RWPE1 (cell line): ENCODE measurements around the gene PHOX2B.

Source experiments
- CTCF ChIA-PET: fragments of 350-600 bp; sonication (Branson Sonifier 250); formaldehyde crosslinking; extraction: SDS; loops from one replicate; lab custom pipeline; 2021; lab: Yijun Ruan, JAX
- POLR2A ChIA-PET: fragments of 400-600 bp; formaldehyde crosslinking; extraction: SDS; loops from one replicate; lab custom pipeline; 2020; ENCODE audit warnings: antibody characterized with exemption; ENCODE audit not compliant: low non-redundant PET; lab: Yijun Ruan, JAX
- DNase-seq: peaks from one replicate; pipeline ENCODE4 v3.0.0; 2012; ENCODE audit warnings: low spot score
- H3K27ac ChIP-seq: fragments of 450-650 bp; 2 replicates; pipeline ENCODE4 v1.5.1; 2017
- TF ChIP-seq, protein P1 (sequence below): fragments of 450-650 bp; conservative IDR thresholded peaks from 2 replicates; pipeline ENCODE4 v1.5.1; 2017; ENCODE audit warnings: low read depth, mild to moderate bottlenecking

Gene PHOX2B

DNA sequence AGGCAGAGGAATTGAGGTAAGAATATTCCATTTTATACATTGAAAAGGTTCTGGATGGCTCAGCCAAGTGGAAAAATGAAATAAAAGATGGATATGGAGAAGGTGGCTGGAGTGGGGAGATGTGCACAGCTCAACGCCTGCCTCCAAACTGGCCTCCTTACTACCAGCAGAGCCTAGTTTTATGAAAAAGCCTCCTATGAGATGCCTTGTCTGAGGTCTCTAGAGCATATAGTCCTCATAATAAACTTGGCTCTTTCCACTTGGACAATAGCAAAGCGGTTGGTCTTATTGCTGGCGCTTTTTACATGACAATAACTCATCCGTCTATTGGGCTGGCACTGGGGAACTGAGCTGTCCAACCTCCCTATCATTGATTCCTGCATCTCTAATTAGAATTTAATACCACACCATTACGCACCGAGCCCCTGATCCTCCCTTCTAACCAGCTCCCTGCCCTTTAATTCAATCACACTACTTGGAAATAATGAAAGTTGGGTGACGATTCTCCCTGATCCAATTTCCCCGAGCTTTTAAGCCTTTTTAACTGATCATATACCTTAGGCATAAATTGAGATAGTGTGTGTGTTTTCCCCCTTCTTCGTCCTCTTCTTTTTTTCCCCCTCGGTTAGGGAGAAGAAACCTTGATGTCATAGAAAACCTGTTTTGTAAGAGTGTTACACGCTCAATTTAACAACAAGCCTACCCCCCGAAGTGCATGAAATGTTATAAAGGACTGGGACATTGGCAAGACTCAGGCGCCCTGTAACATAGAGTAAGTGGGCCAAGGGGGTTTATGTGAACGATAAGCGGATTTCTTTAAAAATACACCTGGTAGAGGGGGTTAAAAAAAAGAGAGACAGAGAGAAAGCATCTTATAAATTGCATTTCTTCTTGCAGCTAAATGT is at the start of gene PHOX2B:
Gene PHOX2B, minus strand, starts transcription at position 155 of the 905 bp plus-strand sequence. Its CDS starts 115 bp downstream, at position 40.
- DNase-seq: no peak
- CTCF ChIA-PET: interaction anchor here (0.8 kb wide), 1 partner anchor 407 kb away, joined by 5 read pairs; no protein-coding TSS in a partner anchor
- TF ChIP-seq, protein P1, sequence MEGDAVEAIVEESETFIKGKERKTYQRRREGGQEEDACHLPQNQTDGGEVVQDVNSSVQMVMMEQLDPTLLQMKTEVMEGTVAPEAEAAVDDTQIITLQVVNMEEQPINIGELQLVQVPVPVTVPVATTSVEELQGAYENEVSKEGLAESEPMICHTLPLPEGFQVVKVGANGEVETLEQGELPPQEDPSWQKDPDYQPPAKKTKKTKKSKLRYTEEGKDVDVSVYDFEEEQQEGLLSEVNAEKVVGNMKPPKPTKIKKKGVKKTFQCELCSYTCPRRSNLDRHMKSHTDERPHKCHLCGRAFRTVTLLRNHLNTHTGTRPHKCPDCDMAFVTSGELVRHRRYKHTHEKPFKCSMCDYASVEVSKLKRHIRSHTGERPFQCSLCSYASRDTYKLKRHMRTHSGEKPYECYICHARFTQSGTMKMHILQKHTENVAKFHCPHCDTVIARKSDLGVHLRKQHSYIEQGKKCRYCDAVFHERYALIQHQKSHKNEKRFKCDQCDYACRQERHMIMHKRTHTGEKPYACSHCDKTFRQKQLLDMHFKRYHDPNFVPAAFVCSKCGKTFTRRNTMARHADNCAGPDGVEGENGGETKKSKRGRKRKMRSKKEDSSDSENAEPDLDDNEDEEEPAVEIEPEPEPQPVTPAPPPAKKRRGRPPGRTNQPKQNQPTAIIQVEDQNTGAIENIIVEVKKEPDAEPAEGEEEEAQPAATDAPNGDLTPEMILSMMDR: no peak
- no peak within 1 kb of the TSS for H3K27ac ChIP-seq
- POLR2A ChIA-PET: no interaction called here

DNA sequence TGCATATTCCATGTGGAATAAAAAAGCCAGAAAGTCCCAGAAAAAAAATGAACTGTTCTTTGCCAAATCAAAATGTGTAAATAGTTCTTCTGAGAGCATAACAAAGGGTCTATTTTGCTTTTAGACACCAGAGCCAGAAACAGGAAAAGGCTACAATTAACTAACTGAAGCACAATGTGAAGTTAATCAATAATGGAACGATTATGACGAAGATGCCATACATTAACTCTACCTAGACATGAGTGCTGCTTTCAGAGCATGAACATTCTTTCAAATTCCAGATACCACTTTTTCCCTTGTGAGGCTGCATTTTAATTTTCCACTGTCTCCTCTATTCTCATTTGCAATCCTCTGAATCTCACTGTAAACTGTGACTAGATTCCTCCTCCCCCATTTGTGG is 48.7 kb upstream of the PHOX2B start:
- ChIA-PET CTCF (no interaction called here), POLR2A (no interaction called here)
- TF ChIP-seq, protein P1: no peak
- no peak overlapping the region for H3K27ac ChIP-seq
- no peak for DNase-seq

GRCh38 chr4:41796545-41797210 is 48.2 kb upstream of the PHOX2B start:
- no peak overlapping the region for H3K27ac ChIP-seq
- ChIA-PET POLR2A (no interaction called here), CTCF (no interaction called here)
- DNase-seq: no peak
- TF ChIP-seq, protein P1: no peak

DNA sequence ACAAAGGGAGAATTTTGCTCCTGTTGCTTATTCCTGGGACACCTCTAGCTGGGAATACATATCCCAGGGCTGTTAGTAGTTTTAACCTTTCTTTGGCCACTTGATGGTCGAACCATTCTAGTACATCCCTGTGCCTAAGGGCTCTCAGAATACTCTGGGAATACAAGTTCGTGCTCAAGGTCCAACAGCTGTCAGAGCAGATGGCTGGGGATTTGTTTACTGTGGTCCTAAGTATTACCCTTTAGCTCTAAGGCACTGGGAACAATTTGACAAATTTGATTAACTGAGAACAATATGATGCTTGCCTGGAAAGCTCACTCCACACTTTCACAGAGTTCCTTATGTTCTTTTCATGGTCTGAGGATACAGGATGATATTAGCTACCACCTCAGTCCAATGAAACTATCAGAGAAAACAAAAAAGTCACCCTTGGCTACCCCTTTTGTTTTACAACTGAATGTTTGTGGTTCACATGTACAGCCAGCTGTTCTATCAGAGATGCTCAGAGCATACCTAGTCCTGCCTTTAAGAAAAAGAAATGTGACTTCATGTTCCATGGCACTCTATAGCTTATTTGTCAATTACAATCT is 47.4 kb upstream of the PHOX2B start:
- TF ChIP-seq, protein P1: no peak
- DNase-seq: no peak
- ChIA-PET CTCF (no interaction called here), POLR2A (no interaction called here)
- H3K27ac ChIP-seq: no peak overlapping the region

- DNase-seq: no peak
- TF ChIP-seq, protein P1: no peak
- POLR2A ChIA-PET: no interaction called here
- H3K27ac ChIP-seq: no peak overlapping the region
- CTCF ChIA-PET: interaction anchor here (0.6 kb wide), 1 partner anchor 91 kb away, joined by 4 read pairs; no protein-coding TSS in a partner anchor
Measured at GRCh38 chr4:41792166-41792565, 43.6 kb upstream of the PHOX2B start.

DNA sequence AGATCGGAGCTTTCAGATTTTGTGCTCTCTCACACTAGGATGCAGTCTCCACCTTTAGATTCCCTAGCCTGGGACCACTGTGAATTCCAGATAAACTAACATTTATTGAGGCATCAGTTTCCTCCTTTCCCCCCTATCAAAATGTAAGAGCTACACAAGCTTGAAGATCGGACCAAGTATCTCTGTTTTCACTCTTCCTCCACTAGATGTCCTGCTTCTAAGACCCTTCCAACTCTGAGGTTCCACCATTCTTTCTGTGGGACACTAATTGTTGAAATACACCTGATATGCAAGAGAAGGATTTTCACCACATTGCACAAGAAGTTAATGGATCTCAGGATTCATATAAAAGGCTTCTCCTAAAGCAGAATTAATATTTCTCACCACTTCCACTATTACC is 43.0 kb upstream of the PHOX2B start:
- ChIA-PET CTCF (no interaction called here), POLR2A (no interaction called here)
- TF ChIP-seq, protein P1: no peak
- no peak overlapping the region for H3K27ac ChIP-seq
- DNase-seq: no peak
